ENCODE results near the gene KPNA1. TPM values are rescaled to one million over a fixed set of nuclear protein-coding genes. Genes with fewer than 3 reads are reported as not detected.

The KPNA1 gene
- 10 to 100 TPM; 30.7 to 59.2 TPM for total RNA-seq

DNA sequence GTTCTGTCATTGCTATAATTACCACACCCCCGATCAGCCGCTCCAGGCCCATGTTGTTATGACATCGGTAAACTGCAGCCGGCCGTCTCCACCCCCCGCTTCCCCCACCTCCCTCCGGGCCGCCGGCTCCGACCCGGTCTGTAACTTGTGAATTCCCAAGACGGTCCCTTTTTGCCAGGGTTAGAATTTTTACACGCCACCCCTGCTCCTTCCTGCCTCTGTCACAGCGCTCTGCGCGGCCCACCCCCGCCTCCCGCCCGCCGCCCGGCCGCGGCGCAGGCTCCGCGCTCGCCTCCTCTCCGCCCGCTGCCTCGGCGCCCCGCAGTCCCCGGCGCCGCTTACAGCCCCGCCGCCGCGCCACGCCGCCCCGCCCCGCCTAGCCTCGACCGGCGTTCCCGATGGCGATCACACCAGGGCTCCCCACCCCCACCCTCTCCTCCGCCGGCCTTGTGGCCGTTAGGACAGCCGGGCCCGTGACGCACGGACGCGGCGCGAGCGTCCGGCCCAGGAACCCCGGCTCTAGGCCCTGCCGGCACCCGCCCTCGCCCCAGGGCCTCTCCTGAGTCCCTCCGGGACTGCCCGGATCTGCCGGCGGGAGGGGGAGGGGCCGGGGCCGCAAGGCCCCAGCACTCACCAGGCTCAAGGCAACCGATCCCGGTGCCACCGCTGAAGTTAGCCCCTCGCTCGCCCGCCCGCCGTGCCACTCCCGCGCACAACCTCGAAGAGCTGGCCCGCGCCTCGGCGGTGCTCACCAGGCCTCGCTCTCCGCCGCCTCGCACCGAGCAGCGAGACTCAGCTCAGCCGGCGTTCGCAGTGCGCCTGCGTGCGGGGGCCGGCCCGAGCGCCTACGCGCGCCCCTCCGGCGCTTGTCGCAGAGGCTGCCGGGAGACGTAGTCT, at the start of gene KPNA1:
KPNA1 (minus strand) TSS at position 817 of the 897 bp plus-strand sequence. CDS start 18,374 bp downstream, outside the sequence.
- H3K27me3 ChIP-seq (replicated peaks; ENCODE audit: insufficient read depth) = no peaks in the 10 kb centered on the region
- DNase-seq (ENCODE audit: low spot score) (peak; percentile 53), ATAC-seq (ENCODE audit: insufficient number of reproducible peaks, low FRiP score, low read depth) (peak; percentile 85)
- peak within 1 kb of the TSS; percentile 92 to 95 for H3K27ac ChIP-seq
- no peak for TF ChIP-seq CTCF (IDR thresholded peaks at IDR 0.05)
- no peaks in the 10 kb centered on the region for H3K36me3 ChIP-seq
- no peaks in the 10 kb centered on the region for H3K9me3 ChIP-seq
- H3K4me3 ChIP-seq = peak within 1 kb of the TSS; percentile 88
- peaks cover 24 to 27% of the 10 kb centered on the region in 2 donors for H3K4me1 ChIP-seq (ENCODE audit: control insufficient read depth in 1 of 2, low read depth in 2 of 2)

DNA sequence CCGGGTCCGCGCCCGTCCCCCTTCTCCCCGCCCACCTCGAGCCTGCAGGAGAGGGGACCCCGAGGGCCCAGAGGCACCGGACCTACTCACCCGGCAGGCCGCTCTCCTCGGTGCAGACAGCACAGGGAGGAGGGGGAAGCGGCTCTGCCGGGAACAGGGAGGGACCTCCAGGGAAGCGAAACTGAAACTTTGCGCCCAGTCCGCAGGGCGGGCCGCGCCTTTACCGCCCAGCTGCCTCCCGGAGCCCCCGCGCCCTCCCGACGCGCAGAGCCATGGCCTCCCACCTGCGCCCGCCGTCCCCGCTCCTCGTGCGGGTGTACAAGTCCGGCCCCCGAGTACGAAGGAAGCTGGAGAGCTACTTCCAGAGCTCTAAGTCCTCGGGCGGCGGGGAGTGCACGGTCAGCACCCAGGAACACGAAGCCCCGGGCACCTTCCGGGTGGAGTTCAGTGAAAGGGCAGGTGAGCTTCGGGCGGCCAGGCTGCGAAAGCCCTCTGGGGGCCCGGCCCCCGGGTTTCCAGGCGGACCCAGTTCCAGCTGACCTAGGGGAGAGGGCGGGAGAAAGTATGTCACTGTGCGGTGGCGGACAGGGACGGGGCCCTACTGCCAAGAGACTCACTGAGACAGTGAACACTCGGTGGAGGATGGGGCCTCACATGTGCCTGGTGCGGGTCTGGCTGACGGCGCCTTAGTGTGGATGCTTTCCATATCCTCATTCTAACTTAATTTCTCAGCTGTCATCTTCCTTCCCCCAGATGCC, 49.6 kb upstream of the KPNA1 start, which contains the start of the genes DTX3L and PARP9:
DTX3L (plus strand) TSS at position 184 of the 758 bp plus-strand sequence; CDS start at position 273, 89 bp downstream.
PARP9 (minus strand) TSS at position 146 of the 758 bp plus-strand sequence. CDS start 4,680 bp downstream, outside the sequence.
- H3K9me3 ChIP-seq = no peaks in the 10 kb centered on the region
- H3K4me3 ChIP-seq = peak within 1 kb of the TSS; percentile 91
- no peak for TF ChIP-seq CTCF (IDR thresholded peaks at IDR 0.05)
- no peaks in the 10 kb centered on the region for H3K27me3 ChIP-seq (replicated peaks; ENCODE audit: insufficient read depth)
- H3K4me1 ChIP-seq (ENCODE audit: control insufficient read depth in 1 of 2, low read depth in 2 of 2) = peaks cover 11 to 35% of the 10 kb centered on the region in 2 donors
- peak; percentile 81 for ATAC-seq (ENCODE audit: insufficient number of reproducible peaks, low FRiP score, low read depth)
- H3K36me3 ChIP-seq = peaks cover 6% of the 10 kb centered on the region
- DNase-seq (ENCODE audit: low spot score) = peak; percentile 31
- H3K27ac ChIP-seq = peak within 1 kb of the TSS; percentile 68 to 89

DNA sequence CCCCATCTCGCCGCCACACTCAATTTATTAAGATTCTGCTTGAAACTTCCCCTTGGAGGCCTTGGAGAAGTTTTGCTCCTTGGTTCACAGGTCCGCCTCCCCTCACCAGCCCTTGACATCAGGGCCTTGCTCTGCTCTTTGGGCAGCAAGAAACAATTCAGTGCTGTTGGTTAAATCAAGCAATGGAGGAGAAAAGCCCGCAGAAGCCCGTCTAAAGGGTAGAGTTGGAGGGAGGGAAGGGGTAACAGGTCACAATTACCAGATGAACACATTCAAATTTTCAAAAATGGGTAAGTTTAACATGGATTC, 48.9 kb upstream of the KPNA1 start:
- H3K4me1 ChIP-seq (ENCODE audit: control insufficient read depth in 1 of 2, low read depth in 2 of 2) = peaks cover 11 to 35% of the 10 kb centered on the region in 2 donors
- ATAC-seq (ENCODE audit: insufficient number of reproducible peaks, low FRiP score, low read depth) (no peak), DNase-seq (ENCODE audit: low spot score) (no peak)

DNA sequence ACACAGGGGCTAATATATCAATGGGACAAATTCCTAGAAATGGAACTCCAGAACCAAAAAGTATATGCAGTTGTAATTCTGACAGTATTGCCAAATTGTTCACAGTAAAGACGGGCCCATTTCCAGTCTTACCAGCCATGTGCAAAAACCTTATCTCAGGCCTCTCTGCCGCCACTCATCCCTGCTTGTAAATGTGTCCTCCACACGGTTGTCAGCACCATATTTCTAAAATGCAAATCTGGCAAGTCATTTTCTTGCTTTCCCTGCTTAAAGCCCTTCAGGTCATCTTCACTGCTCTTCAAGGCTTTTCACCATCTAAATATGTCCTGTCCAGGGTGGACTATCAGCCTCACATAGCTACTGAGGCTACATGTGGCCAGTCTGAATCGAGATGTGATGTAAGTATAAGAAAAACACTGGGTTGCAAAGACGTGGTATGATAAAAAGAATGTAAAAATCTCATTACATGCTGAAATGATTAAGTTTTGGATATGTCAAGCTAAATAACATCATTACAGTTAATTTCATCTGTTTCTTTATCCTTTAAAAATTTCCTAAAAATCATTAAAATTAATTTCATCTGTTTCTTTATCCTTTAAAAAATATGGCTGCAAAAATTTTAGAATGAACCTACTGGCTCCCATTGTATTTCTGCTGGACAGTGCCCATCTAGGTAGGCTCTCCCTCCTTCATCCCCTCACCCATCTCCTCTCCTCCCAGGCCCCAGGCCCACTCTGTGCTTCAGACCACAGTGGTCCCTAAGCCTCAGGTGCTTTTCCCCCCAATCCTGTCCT, 48.4 kb upstream of the KPNA1 start:
- peaks cover 8% of the 10 kb centered on the region for H3K36me3 ChIP-seq
- no peak for DNase-seq (ENCODE audit: low spot score)
- ATAC-seq (ENCODE audit: insufficient number of reproducible peaks, low FRiP score, low read depth) = no peak
- TF ChIP-seq CTCF (IDR thresholded peaks at IDR 0.05) = no peak
- peak overlapping the region; percentile 91 for H3K4me3 ChIP-seq
- peaks cover 11 to 35% of the 10 kb centered on the region in 2 donors for H3K4me1 ChIP-seq (ENCODE audit: control insufficient read depth in 1 of 2, low read depth in 2 of 2)
- no peaks in the 10 kb centered on the region for H3K27me3 ChIP-seq (replicated peaks; ENCODE audit: insufficient read depth)
- H3K27ac ChIP-seq = peak overlapping the region; percentile 68 to 89
- no peaks in the 10 kb centered on the region for H3K9me3 ChIP-seq

More for the DNA sequence above, 48.9 kb upstream of the KPNA1 start:
- no peak for TF ChIP-seq CTCF (IDR thresholded peaks at IDR 0.05)
- Histone ChIP-seq H3K36me3 (peaks cover 6% of the 10 kb centered on the region), H3K4me3 (peak overlapping the region; percentile 91), H3K27ac (peak overlapping the region; percentile 68 to 89), H3K9me3 (no peaks in the 10 kb centered on the region), H3K27me3 (replicated peaks; ENCODE audit: insufficient read depth) (no peaks in the 10 kb centered on the region)
